WERI-Rb-1 (cell line): ENCODE results near the gene NFIA.

ENCODE experiments used
- DNase-seq: peaks from one replicate; pipeline ENCODE4 v3.0.0-alpha.2; 2020
- H3K27ac ChIP-seq: fragments of 250-450 bp; sonication (Bioruptor Pico); 2 replicates; pipeline ENCODE4 v1.5.1; 2020; ENCODE audit warnings: mild to moderate bottlenecking, moderate library complexity
- H3K27me3 ChIP-seq: fragments of 250-450 bp; sonication (Bioruptor Pico); 2 replicates; pipeline ENCODE4 v1.5.1; 2021; ENCODE audit warnings: mild to moderate bottlenecking, low read depth, moderate library complexity; ENCODE audit not compliant: insufficient read depth, severe bottlenecking
- H3K36me3 ChIP-seq: fragments of 250-450 bp; sonication (Bioruptor Pico); 2 replicates; pipeline ENCODE4 v1.5.1; 2020; ENCODE audit warnings: mild to moderate bottlenecking, moderate library complexity
- H3K4me3 ChIP-seq: 2 replicates; pipeline ENCODE4 v1.5.1; 2011; ENCODE audit warnings: low read depth, mild to moderate bottlenecking, control low read depth, low read length
- H3K9me3 ChIP-seq: fragments of 250-450 bp; sonication (Bioruptor Pico); 2 replicates; pipeline ENCODE4 v1.5.1; 2021; ENCODE audit warnings: mild to moderate bottlenecking, moderate library complexity; ENCODE audit not compliant: severe bottlenecking
- CTCF ChIP-seq: IDR thresholded peaks from 2 replicates; pipeline ENCODE4 v1.5.1; 2011; ENCODE audit warnings: low read depth, mild to moderate bottlenecking, control low read depth, inconsistent platforms, low read length

Gene NFIA

GRCh38 chr1:61285371-61285885 is 203.1 kb downstream of the NFIA start:
- Histone ChIP-seq H3K27ac (no peak overlapping the region), H3K27me3 (no peaks in the 10 kb centered on the region), H3K4me3 (no peak overlapping the region), H3K36me3 (no peaks in the 10 kb centered on the region), H3K9me3 (no peaks in the 10 kb centered on the region)
- DNase-seq = no peak
- TF ChIP-seq CTCF = no peak

GRCh38 chr1:61287014-61287413 is 204.7 kb downstream of the NFIA start:
- no peaks in the 10 kb centered on the region for H3K27me3 ChIP-seq
- H3K9me3 ChIP-seq = no peaks in the 10 kb centered on the region
- TF ChIP-seq CTCF = no peak
- H3K4me3 ChIP-seq = no peak overlapping the region
- no peaks in the 10 kb centered on the region for H3K36me3 ChIP-seq
- no peak overlapping the region for H3K27ac ChIP-seq
- DNase-seq = no peak

DNA sequence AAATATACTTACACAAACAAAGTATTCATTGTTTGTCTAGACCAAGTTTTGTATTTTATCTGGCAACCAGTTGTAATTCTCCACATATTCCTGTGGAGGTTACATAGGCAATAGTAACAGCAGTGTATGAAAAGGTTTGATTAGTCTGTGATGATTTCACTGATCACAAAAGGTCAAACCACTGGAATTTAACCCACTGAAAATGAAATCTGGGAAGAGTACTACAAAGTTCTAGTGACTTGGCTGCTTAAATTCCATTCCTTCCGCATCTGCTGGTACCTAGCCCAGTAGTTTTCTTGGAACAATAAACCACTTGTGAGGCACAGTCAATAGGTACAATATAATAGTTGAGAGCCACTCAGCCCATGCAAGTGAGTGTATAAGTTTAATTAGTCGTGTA is 205.4 kb downstream of the NFIA start:
- no peaks in the 10 kb centered on the region for H3K9me3 ChIP-seq
- no peaks in the 10 kb centered on the region for H3K27me3 ChIP-seq
- no peak overlapping the region for H3K27ac ChIP-seq
- no peak for TF ChIP-seq CTCF
- no peaks in the 10 kb centered on the region for H3K36me3 ChIP-seq
- DNase-seq = no peak
- H3K4me3 ChIP-seq = no peak overlapping the region

GRCh38 chr1:61289232-61290098 is 207.1 kb downstream of the NFIA start:
- no peak overlapping the region for H3K27ac ChIP-seq
- TF ChIP-seq CTCF = no peak
- no peaks in the 10 kb centered on the region for H3K9me3 ChIP-seq
- H3K36me3 ChIP-seq = no peaks in the 10 kb centered on the region
- DNase-seq = no peak
- no peaks in the 10 kb centered on the region for H3K27me3 ChIP-seq
- H3K4me3 ChIP-seq = no peak overlapping the region

GRCh38 chr1:61290525-61290924 is 208.2 kb downstream of the NFIA start:
- TF ChIP-seq CTCF = no peak
- Histone ChIP-seq H3K4me3 (no peak overlapping the region), H3K27me3 (no peaks in the 10 kb centered on the region), H3K9me3 (no peaks in the 10 kb centered on the region), H3K27ac (no peak overlapping the region), H3K36me3 (no peaks in the 10 kb centered on the region)
- no peak for DNase-seq
